Measurements from ENCODE around the gene SLC35E3.

Gene SLC35E3

GRCh38 chr12:68761442-68761812 lies 15.5 kb downstream of the SLC35E3 start:
- TF ChIP-seq CTCF (IDR thresholded peaks at IDR 0.05; ENCODE audit: insufficient read depth, missing control alignments): no peak
- DNase-seq (ENCODE audit: insufficient read length, low spot score): no peak
- FAIRE-seq: no peak

- TF ChIP-seq CTCF (IDR thresholded peaks at IDR 0.05; ENCODE audit: insufficient read depth, missing control alignments): no peak
- FAIRE-seq: no peak
- DNase-seq (ENCODE audit: insufficient read length, low spot score): no peak
Observed at GRCh38 chr12:68761901-68762630, 16.1 kb downstream of the SLC35E3 start.

GRCh38 chr12:68762691-68763090 lies 16.7 kb downstream of the SLC35E3 start:
- no peak for TF ChIP-seq CTCF (IDR thresholded peaks at IDR 0.05; ENCODE audit: insufficient read depth, missing control alignments)
- no peak for DNase-seq (ENCODE audit: insufficient read length, low spot score)
- FAIRE-seq: no peak

- TF ChIP-seq CTCF (IDR thresholded peaks at IDR 0.05; ENCODE audit: insufficient read depth, missing control alignments): no peak
- FAIRE-seq (no peak), DNase-seq (ENCODE audit: insufficient read length, low spot score) (no peak)
Observed at GRCh38 chr12:68765696-68766095, 19.7 kb downstream of the SLC35E3 start.

- FAIRE-seq: no peak
- no peak for TF ChIP-seq CTCF (IDR thresholded peaks at IDR 0.05; ENCODE audit: insufficient read depth, missing control alignments)
Observed at GRCh38 chr12:68766646-68767045, 20.7 kb downstream of the SLC35E3 start.

GRCh38 chr12:68767191-68767590 lies 21.2 kb downstream of the SLC35E3 start:
- TF ChIP-seq CTCF (IDR thresholded peaks at IDR 0.05; ENCODE audit: insufficient read depth, missing control alignments): no peak
- FAIRE-seq (no peak), DNase-seq (ENCODE audit: insufficient read length, low spot score) (no peak)

More at GRCh38 chr12:68766646-68767045, 20.7 kb downstream of the SLC35E3 start:
- DNase-seq (ENCODE audit: insufficient read length, low spot score): no peak

GRCh38 chr12:68768431-68768939 lies 22.5 kb downstream of the SLC35E3 start:
- FAIRE-seq: no peak
- TF ChIP-seq CTCF (IDR thresholded peaks at IDR 0.05; ENCODE audit: insufficient read depth, missing control alignments): no peak
- DNase-seq (ENCODE audit: insufficient read length, low spot score): no peak
